Measurements from ENCODE around the gene HDAC11.
A peak's percentile ranks its signal among the peaks of the same experiment; 100 is the strongest.
"Not testable (repeated sequence)": the region's sequence is repeated elsewhere in the genome, so short reads cannot be mapped to it uniquely, and the experiment has no call there.

The HDAC11 gene

GRCh38 chr3:13482106-13482690, 2.1 kb downstream of the HDAC11 start:
- no peak overlapping the region for H3K9ac ChIP-seq
- no peak for TF ChIP-seq Cebpa-rat (IDR thresholded peaks at IDR 0.05)
- no peaks in the 10 kb centered on the region for H4K20me1 ChIP-seq
- no peaks in the 10 kb centered on the region for H3K9me3 ChIP-seq
- H3K27ac ChIP-seq, result no peak overlapping the region
- no peaks in the 10 kb centered on the region for H3K27me3 ChIP-seq
- H3K4me2 ChIP-seq, result peak overlapping the region; percentile 97
- H3K4me1 ChIP-seq, result peaks cover 69% of the 10 kb centered on the region
- no peak overlapping the region for H3K4me3 ChIP-seq
- H3K36me3 ChIP-seq, result no peaks in the 10 kb centered on the region

GRCh38 chr3:13483286-13483685, 3.2 kb downstream of the HDAC11 start:
- Histone ChIP-seq H3K9ac (no peak overlapping the region), H3K4me1 (peaks cover 69% of the 10 kb centered on the region)

GRCh38 chr3:13483988-13484695, 4.0 kb downstream of the HDAC11 start:
- H3K9ac ChIP-seq, result peak overlapping the region; percentile 21; the same call in 1 of the 2 replicates
- H3K4me2 ChIP-seq, result peak overlapping the region; percentile 80

More at GRCh38 chr3:13483286-13483685, 3.2 kb downstream of the HDAC11 start:
- Histone ChIP-seq H3K4me2 (peak overlapping the region; percentile 80), H3K36me3 (no peaks in the 10 kb centered on the region), H3K4me3 (no peak overlapping the region), H4K20me1 (no peaks in the 10 kb centered on the region), H3K9me3 (no peaks in the 10 kb centered on the region), H3K27me3 (no peaks in the 10 kb centered on the region), H3K27ac (no peak overlapping the region)
- no peak for TF ChIP-seq Cebpa-rat (IDR thresholded peaks at IDR 0.05)

GRCh38 chr3:13484851-13485590, 4.9 kb downstream of the HDAC11 start:
- Histone ChIP-seq H3K27ac (peak overlapping the region; percentile 50), H3K9me3 (peaks cover 8% of the 10 kb centered on the region), H4K20me1 (no peaks in the 10 kb centered on the region), H3K4me3 (no peak overlapping the region), H3K27me3 (no peaks in the 10 kb centered on the region), H3K36me3 (no peaks in the 10 kb centered on the region), H3K4me1 (peaks cover 59% of the 10 kb centered on the region), H3K9ac (peak overlapping the region; percentile 21; the same call in 1 of the 2 replicates), H3K4me2 (peak overlapping the region; percentile 80)
- no peak for TF ChIP-seq Cebpa-rat (IDR thresholded peaks at IDR 0.05)

More at GRCh38 chr3:13483988-13484695, 4.0 kb downstream of the HDAC11 start:
- no peak for TF ChIP-seq Cebpa-rat (IDR thresholded peaks at IDR 0.05)
- H3K36me3 ChIP-seq, result no peaks in the 10 kb centered on the region
- no peaks in the 10 kb centered on the region for H3K27me3 ChIP-seq
- no peaks in the 10 kb centered on the region for H3K9me3 ChIP-seq
- H3K4me3 ChIP-seq, result no peak overlapping the region
- peak overlapping the region; percentile 50 for H3K27ac ChIP-seq
- peaks cover 62% of the 10 kb centered on the region for H3K4me1 ChIP-seq
- H4K20me1 ChIP-seq, result no peaks in the 10 kb centered on the region

GRCh38 chr3:13485630-13486562, 5.8 kb downstream of the HDAC11 start:
- Histone ChIP-seq H3K4me2 (peak overlapping the region; percentile 80), H3K9me3 (peaks cover 12% of the 10 kb centered on the region), H3K4me1 (peaks cover 53% of the 10 kb centered on the region), H3K27ac (peak overlapping the region; percentile 50)
- H3K27me3 ChIP-seq, H3K4me3 ChIP-seq, H3K9ac ChIP-seq, H4K20me1 ChIP-seq, H3K36me3 ChIP-seq: not testable (repeated sequence)

- Histone ChIP-seq H3K27me3 (no peaks in the 10 kb centered on the region), H3K4me1 (peaks cover 38% of the 10 kb centered on the region), H3K27ac (no peak overlapping the region), H3K4me3 (no peak overlapping the region), H3K36me3 (no peaks in the 10 kb centered on the region), H3K9me3 (peaks cover 12% of the 10 kb centered on the region), H4K20me1 (no peaks in the 10 kb centered on the region), H3K9ac (no peak overlapping the region), H3K4me2 (no peak overlapping the region)
- TF ChIP-seq Cebpa-rat (IDR thresholded peaks at IDR 0.05), result no peak
Measured at GRCh38 chr3:13487403-13487802, 7.3 kb downstream of the HDAC11 start.

GRCh38 chr3:13491206-13491974, 11.3 kb downstream of the HDAC11 start:
- Histone ChIP-seq H3K36me3 (no peaks in the 10 kb centered on the region), H3K9me3 (peaks cover 12% of the 10 kb centered on the region), H3K4me3 (no peak overlapping the region), H3K4me1 (no peaks in the 10 kb centered on the region), H3K27me3 (no peaks in the 10 kb centered on the region), H3K4me2 (no peak overlapping the region), H3K27ac (no peak overlapping the region), H4K20me1 (no peaks in the 10 kb centered on the region), H3K9ac (no peak overlapping the region)
- TF ChIP-seq Cebpa-rat (IDR thresholded peaks at IDR 0.05), result no peak

GRCh38 chr3:13492048-13492447, 11.9 kb downstream of the HDAC11 start:
- Histone ChIP-seq H4K20me1 (no peaks in the 10 kb centered on the region), H3K9ac (no peak overlapping the region), H3K36me3 (no peaks in the 10 kb centered on the region), H3K4me1 (no peaks in the 10 kb centered on the region), H3K9me3 (peaks cover 12% of the 10 kb centered on the region), H3K27ac (no peak overlapping the region), H3K4me2 (no peak overlapping the region), H3K27me3 (no peaks in the 10 kb centered on the region), H3K4me3 (no peak overlapping the region)
- no peak for TF ChIP-seq Cebpa-rat (IDR thresholded peaks at IDR 0.05)
